ENCODE data around the gene MRPL16.

DNA sequence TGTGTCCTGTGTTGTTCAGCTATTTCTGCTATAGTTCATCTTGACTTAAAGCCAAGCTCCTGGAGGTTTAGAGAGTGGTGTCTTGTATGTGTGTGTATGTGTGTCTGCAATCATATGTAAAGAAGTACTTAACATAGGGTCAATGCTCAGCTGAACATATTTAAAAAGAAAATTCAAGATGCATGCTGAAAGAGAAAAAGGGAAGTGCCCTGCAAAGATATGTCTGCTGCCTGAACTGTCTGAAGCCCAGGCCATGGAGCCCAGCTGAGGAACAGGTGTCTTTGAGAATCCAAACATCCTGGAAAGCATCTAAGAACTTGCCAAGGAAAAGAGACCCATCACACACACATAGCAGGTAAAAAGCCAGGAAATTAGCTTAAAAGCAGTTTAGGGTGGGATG is 49.1 kb upstream of the MRPL16 start:
- TF ChIP-seq, protein P1, sequence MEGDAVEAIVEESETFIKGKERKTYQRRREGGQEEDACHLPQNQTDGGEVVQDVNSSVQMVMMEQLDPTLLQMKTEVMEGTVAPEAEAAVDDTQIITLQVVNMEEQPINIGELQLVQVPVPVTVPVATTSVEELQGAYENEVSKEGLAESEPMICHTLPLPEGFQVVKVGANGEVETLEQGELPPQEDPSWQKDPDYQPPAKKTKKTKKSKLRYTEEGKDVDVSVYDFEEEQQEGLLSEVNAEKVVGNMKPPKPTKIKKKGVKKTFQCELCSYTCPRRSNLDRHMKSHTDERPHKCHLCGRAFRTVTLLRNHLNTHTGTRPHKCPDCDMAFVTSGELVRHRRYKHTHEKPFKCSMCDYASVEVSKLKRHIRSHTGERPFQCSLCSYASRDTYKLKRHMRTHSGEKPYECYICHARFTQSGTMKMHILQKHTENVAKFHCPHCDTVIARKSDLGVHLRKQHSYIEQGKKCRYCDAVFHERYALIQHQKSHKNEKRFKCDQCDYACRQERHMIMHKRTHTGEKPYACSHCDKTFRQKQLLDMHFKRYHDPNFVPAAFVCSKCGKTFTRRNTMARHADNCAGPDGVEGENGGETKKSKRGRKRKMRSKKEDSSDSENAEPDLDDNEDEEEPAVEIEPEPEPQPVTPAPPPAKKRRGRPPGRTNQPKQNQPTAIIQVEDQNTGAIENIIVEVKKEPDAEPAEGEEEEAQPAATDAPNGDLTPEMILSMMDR (IDR thresholded peaks at IDR 0.05; ENCODE audit: low read depth, low read length, poor library complexity, severe bottlenecking): no peak
- TF ChIP-seq EZH2phosphoT487 (IDR thresholded peaks at IDR 0.05; ENCODE audit: borderline replicate concordance, low read length): no peak
